Smooth muscle cell (in vitro differentiated cells): ENCODE measurements around the gene TSHZ1. TPM values are rescaled to one million over a fixed set of nuclear protein-coding genes. Genes with fewer than 3 reads are reported as not detected.
A peak's percentile ranks its signal among the peaks of the same experiment; 100 is the strongest.

Experiments
- DNase-seq: peaks from one replicate; lab custom pipeline; 2025; ENCODE audit not compliant: unreplicated experiment; lab: John Stamatoyannopoulos, UW
- H2AFZ ChIP-seq: fragments of 200-600 bp; sonication (generic); 2 replicates; pipeline ENCODE4 v1.6.0; 2016; ENCODE audit warnings: antibody characterized with exemption, low read depth, mild to moderate bottlenecking
- H3F3A ChIP-seq: fragments of 200-600 bp; sonication (generic); 2 replicates; pipeline ENCODE4 v1.6.0; 2017; ENCODE audit warnings: antibody characterized with exemption, low read depth
- H3K27ac ChIP-seq: fragments of 200-600 bp; sonication (generic); 2 replicates; pipeline ENCODE4 v1.5.1; 2016; ENCODE audit warnings: low read depth, mild to moderate bottlenecking
- H3K27me3 ChIP-seq: fragments of 200-600 bp; sonication (generic); 2 replicates; pipeline ENCODE4 v1.6.1; 2016; ENCODE audit warnings: low read depth, mild to moderate bottlenecking
- H3K36me3 ChIP-seq: fragments of 200-600 bp; sonication (generic); 2 replicates; pipeline ENCODE4 v1.5.1; 2016; ENCODE audit warnings: low read depth
- H3K4me1 ChIP-seq: fragments of 200-600 bp; sonication (generic); 2 replicates; pipeline ENCODE4 v1.5.1; 2016; ENCODE audit warnings: low read depth
- H3K4me2 ChIP-seq: fragments of 200-600 bp; sonication (generic); 2 replicates; pipeline ENCODE4 v1.6.0; 2016; ENCODE audit warnings: mild to moderate bottlenecking
- H3K4me3 ChIP-seq: fragments of 200-600 bp; sonication (generic); 2 replicates; pipeline ENCODE4 v1.5.1; 2016; ENCODE audit warnings: mild to moderate bottlenecking
- H3K79me2 ChIP-seq: fragments of 200-600 bp; sonication (generic); 2 replicates; pipeline ENCODE4 v1.6.0; 2016; ENCODE audit warnings: low read depth, mild to moderate bottlenecking
- H3K9ac ChIP-seq: fragments of 200-600 bp; sonication (generic); 2 replicates; pipeline ENCODE4 v1.6.0; 2016; ENCODE audit warnings: low read depth
- H3K9me3 ChIP-seq: fragments of 200-600 bp; sonication (generic); replicated peaks from 2 replicates; pipeline ENCODE4 v1.5.1; 2016; ENCODE audit warnings: low read depth
- H4K20me1 ChIP-seq: fragments of 200-600 bp; sonication (generic); 2 replicates; pipeline ENCODE4 v1.6.0; 2016; ENCODE audit warnings: low read depth
- WGBS: methylation state at CpG from one replicate; pipeline ENCODE4 v1.1.7; 2016; ENCODE audit warnings: low lambda C conversion rate; 5-methylcytosine and 5-hydroxymethylcytosine counted together
- polyA plus RNA-seq: library from polyadenylated mRNA; unstranded; fragments of >200 nt; fragmentation: Nextera tagmentation; extraction: Ambion mirVana; gene quantifications from 2 replicates; pipeline ENCODE4 v1.2.1, GENCODE V29; 2016
- total RNA-seq: library from RNA; depleted of rRNA; stranded (reverse); fragments of >200 nt; gene quantifications from 2 replicates; pipeline ENCODE4 v1.2.3, GENCODE V29; 2014
- TF ChIP-seq, protein P1 (sequence below): fragments of 200-600 bp; sonication (generic); IDR thresholded peaks from 2 replicates; pipeline ENCODE4 v1.5.1; 2017; ENCODE audit warnings: borderline replicate concordance, mild to moderate bottlenecking, antibody characterized with exemption; ENCODE audit not compliant: insufficient read depth, poor library complexity, severe bottlenecking

The TSHZ1 gene
- total and polyA plus RNA-seq, 2 experiments from 2014 or later: 21.3 to 26.1 TPM

DNA sequence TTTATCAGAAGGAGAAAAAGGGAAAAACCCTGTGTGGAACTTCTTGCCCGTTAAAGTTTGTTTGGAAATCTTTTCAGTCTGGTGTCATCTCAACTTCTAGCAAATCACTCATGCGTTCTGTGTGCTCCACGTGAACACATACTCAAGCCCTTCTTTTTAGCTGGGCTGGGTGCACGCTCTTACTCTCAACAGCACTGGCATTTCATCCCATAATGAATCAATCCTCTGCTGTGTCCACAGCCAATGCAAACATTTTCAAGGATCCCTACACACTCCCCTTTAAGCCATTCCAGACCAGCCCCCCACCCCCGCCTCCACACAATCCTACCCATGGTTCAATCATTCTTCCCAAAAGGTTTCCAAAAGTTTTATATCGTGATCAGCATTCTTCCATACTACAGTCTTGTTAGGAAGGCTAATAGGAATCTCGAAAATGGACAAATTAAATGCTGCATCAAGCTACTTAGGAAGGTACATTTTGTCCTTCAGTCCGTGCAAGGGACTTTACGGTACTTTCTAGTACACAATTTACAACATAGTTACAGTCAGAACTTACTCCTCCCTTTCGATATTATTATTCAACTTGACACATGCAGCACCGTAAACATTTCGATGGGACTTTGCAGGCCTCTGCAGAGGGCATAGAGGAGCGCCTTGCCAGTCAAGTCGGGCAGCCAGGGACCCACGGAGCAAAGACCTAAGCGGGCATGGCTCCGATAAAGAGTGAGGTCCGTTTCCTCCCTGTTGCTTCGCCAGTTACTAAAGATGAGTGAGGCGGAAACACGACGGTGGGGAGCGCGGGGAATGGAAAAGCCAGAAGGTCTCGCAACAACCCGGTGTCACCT lies 3.1 kb upstream of the TSHZ1 start:
- H3K4me1 ChIP-seq: peaks cover 33% of the 10 kb centered on the region
- WGBS: 4% methylated on average over 26 of the region's 26 CpGs
- peaks cover 62% of the 10 kb centered on the region for H4K20me1 ChIP-seq
- H2AFZ ChIP-seq: no peak overlapping the region
- H3K9me3 ChIP-seq: no peaks in the 10 kb centered on the region
- DNase-seq: no peak
- H3K36me3 ChIP-seq: no peaks in the 10 kb centered on the region
- peak overlapping the region; percentile 58 for H3K9ac ChIP-seq
- no peaks in the 10 kb centered on the region for H3K27me3 ChIP-seq
- H3K4me2 ChIP-seq: peak overlapping the region; percentile 96
- TF ChIP-seq, protein P1, sequence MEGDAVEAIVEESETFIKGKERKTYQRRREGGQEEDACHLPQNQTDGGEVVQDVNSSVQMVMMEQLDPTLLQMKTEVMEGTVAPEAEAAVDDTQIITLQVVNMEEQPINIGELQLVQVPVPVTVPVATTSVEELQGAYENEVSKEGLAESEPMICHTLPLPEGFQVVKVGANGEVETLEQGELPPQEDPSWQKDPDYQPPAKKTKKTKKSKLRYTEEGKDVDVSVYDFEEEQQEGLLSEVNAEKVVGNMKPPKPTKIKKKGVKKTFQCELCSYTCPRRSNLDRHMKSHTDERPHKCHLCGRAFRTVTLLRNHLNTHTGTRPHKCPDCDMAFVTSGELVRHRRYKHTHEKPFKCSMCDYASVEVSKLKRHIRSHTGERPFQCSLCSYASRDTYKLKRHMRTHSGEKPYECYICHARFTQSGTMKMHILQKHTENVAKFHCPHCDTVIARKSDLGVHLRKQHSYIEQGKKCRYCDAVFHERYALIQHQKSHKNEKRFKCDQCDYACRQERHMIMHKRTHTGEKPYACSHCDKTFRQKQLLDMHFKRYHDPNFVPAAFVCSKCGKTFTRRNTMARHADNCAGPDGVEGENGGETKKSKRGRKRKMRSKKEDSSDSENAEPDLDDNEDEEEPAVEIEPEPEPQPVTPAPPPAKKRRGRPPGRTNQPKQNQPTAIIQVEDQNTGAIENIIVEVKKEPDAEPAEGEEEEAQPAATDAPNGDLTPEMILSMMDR: no peak
- peaks cover 11% of the 10 kb centered on the region for H3F3A ChIP-seq
- H3K27ac ChIP-seq: peak overlapping the region; percentile 82
- H3K4me3 ChIP-seq: peak overlapping the region; percentile 91
- H3K79me2 ChIP-seq: peaks cover 83% of the 10 kb centered on the region

DNA sequence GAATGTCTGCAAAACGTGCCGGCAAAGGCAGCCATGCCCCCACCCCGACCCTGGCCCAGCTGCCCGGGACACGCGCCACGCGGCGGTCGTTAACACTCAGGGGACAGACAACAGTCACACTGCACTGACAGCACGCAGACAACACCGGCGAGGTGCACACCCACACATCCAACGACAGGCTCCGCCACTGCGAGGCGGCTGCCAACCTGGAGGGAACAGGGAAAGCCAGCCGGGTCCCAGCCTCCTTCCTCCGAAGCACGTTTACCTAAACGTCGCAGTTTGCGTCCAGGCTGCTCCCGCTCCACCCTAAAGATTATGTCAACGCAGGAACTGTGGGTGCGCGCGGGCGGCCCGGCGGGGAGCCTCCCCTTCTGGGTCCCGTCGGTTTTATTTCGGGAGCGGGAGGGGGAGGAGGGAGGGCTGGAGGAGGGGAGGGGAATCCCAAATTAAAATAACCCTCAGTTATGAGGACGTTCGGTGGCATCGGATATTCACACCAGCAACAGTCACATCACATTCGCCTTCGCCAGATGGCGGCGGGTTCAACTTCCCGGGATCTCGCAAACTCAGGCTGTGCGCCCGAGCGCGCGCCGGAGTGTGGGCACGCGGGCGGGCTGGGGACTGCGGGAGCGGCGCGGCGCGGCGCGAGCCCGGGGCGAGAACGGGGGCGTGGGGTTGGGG lies 2.3 kb upstream of the TSHZ1 start:
- H3F3A ChIP-seq: peaks cover 12% of the 10 kb centered on the region
- peak overlapping the region; percentile 82 for H3K27ac ChIP-seq
- peaks cover 33% of the 10 kb centered on the region for H3K4me1 ChIP-seq
- H3K9me3 ChIP-seq: no peaks in the 10 kb centered on the region
- H3K4me3 ChIP-seq: peak overlapping the region; percentile 91
- H3K79me2 ChIP-seq: peaks cover 83% of the 10 kb centered on the region
- peaks cover 62% of the 10 kb centered on the region for H4K20me1 ChIP-seq
- peak overlapping the region; percentile 58 for H3K9ac ChIP-seq
- H2AFZ ChIP-seq: no peak overlapping the region
- TF ChIP-seq, protein P1: no peak
- no peaks in the 10 kb centered on the region for H3K27me3 ChIP-seq
- under 1% methylated on average over 60 of the region's 65 CpGs for WGBS
- H3K4me2 ChIP-seq: peak overlapping the region; percentile 96
- no peaks in the 10 kb centered on the region for H3K36me3 ChIP-seq
- no peak for DNase-seq

DNA sequence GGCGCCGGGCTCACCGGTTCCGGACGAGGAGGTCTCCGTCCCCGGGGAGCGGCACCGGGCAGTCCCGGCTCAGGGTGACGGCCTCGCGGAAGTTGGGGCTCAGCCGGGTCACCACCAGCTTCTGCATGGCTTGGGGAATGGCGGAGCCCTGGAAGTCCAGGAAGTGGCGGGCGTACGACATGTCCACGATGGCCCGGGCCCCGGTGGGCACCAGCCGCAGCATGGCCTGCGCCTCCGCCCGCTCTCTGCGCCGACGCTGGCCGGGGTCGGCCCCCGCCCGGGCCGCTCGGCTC lies 1.8 kb upstream of the TSHZ1 start:
- Histone ChIP-seq H3F3A (peaks cover 17% of the 10 kb centered on the region), H3K79me2 (peaks cover 83% of the 10 kb centered on the region), H3K9ac (peak overlapping the region; percentile 58), H3K36me3 (no peaks in the 10 kb centered on the region), H3K27ac (peak overlapping the region; percentile 82), H3K4me1 (peaks cover 33% of the 10 kb centered on the region), H2AFZ (no peak overlapping the region), H3K4me2 (peak overlapping the region; percentile 96), H3K9me3 (no peaks in the 10 kb centered on the region), H3K4me3 (peak overlapping the region; percentile 91), H4K20me1 (peaks cover 62% of the 10 kb centered on the region), H3K27me3 (no peaks in the 10 kb centered on the region)
- 0% methylated on average over 10 of the region's 34 CpGs for WGBS
- TF ChIP-seq, protein P1: no peak
- no peak for DNase-seq
